Muscle layer of duodenum (tissue), 2 donors: ENCODE results near the gene HRH3.

Experiments
- H3K27ac ChIP-seq: one replicate; pipeline ENCODE4 v1.7.0; 2013; ENCODE audit warnings: mild to moderate bottlenecking, low read length
- H3K27me3 ChIP-seq: one replicate; pipeline ENCODE4 v1.7.0; 2013; ENCODE audit warnings: low read depth, mild to moderate bottlenecking, control low read depth, low read length
- H3K36me3 ChIP-seq, 2 donors: one replicate each; pipeline ENCODE4 v1.7.0; 2013; ENCODE audit warnings: low read length in 2 of 2, control low read depth in 1 of 2, mild to moderate bottlenecking in 1 of 2; ENCODE audit not compliant: insufficient read depth in 2 of 2, control insufficient read depth in 1 of 2
- H3K4me1 ChIP-seq, 2 donors: one replicate each; pipeline ENCODE4 v1.7.0; 2013; ENCODE audit warnings: low read length in 2 of 2, mild to moderate bottlenecking in 2 of 2, control low read depth in 1 of 2, moderate library complexity in 1 of 2; ENCODE audit not compliant: insufficient read depth in 2 of 2, control insufficient read depth in 1 of 2
- H3K4me3 ChIP-seq, 2 donors: one replicate each; pipeline ENCODE4 v1.7.0; 2013; ENCODE audit warnings: low read length in 2 of 2, low read depth in 1 of 2, mild to moderate bottlenecking in 1 of 2
- H3K9me3 ChIP-seq, 2 donors: one replicate each; pipeline ENCODE4 v1.7.0; 2013; ENCODE audit warnings: low read length in 2 of 2, control low read depth in 1 of 2, mild to moderate bottlenecking in 1 of 2; ENCODE audit not compliant: control insufficient read depth in 1 of 2
- donor health status: healthy.

The HRH3 gene

GRCh38 chr20:62211216-62211615 is 8.9 kb downstream of the HRH3 start:
- no peaks in the 10 kb centered on the region for H3K4me1 ChIP-seq
- no peaks in the 10 kb centered on the region for H3K9me3 ChIP-seq
- H3K27ac ChIP-seq, result no peak overlapping the region
- H3K27me3 ChIP-seq, result peaks cover 17% of the 10 kb centered on the region
- H3K36me3 ChIP-seq, result no peaks in the 10 kb centered on the region
- H3K4me3 ChIP-seq, result no peak overlapping the region

DNA sequence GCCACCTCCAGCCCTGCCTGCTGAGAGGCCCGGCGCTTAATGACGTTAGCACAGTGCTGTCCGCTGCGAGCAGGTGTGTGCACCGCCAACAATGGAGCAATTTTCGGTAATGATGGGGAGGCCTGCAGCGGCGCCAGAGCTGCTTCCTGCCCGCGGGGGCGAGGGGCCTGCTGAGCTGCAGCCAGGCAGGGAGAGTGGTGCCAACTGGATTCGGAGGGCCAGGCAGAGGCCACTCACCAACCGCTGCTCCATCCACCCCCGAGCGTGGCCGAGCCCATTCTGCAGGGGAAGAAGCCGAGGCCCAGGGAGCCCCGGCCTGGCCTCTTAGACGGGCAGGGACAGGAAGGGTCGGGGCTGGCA is 9.6 kb downstream of the HRH3 start:
- Histone ChIP-seq H3K36me3 (no peaks in the 10 kb centered on the region), H3K27me3 (peaks cover 17% of the 10 kb centered on the region), H3K9me3 (no peaks in the 10 kb centered on the region), H3K27ac (no peak overlapping the region), H3K4me3 (no peak overlapping the region), H3K4me1 (no peaks in the 10 kb centered on the region)

GRCh38 chr20:62209850-62210495 is 10.1 kb downstream of the HRH3 start:
- Histone ChIP-seq H3K27ac (no peak overlapping the region), H3K4me1 (no peaks in the 10 kb centered on the region), H3K36me3 (no peaks in the 10 kb centered on the region), H3K27me3 (peaks cover 17% of the 10 kb centered on the region), H3K4me3 (no peak overlapping the region), H3K9me3 (no peaks in the 10 kb centered on the region)

GRCh38 chr20:62208795-62209755 is 11.0 kb downstream of the HRH3 start:
- Histone ChIP-seq H3K36me3 (no peaks in the 10 kb centered on the region), H3K9me3 (no peaks in the 10 kb centered on the region), H3K4me1 (no peaks in the 10 kb centered on the region), H3K27me3 (peaks cover 14% of the 10 kb centered on the region), H3K4me3 (no peak overlapping the region), H3K27ac (no peak overlapping the region)

GRCh38 chr20:62208061-62208794 is 11.8 kb downstream of the HRH3 start:
- peaks cover 0 to 6% of the 10 kb centered on the region in 2 donors for H3K36me3 ChIP-seq
- peaks cover 14% of the 10 kb centered on the region for H3K27me3 ChIP-seq
- H3K27ac ChIP-seq, result no peak overlapping the region
- H3K4me1 ChIP-seq, result no peaks in the 10 kb centered on the region
- no peak overlapping the region for H3K4me3 ChIP-seq
- no peaks in the 10 kb centered on the region for H3K9me3 ChIP-seq

- H3K9me3 ChIP-seq, result no peaks in the 10 kb centered on the region
- H3K27me3 ChIP-seq, result peaks cover 7% of the 10 kb centered on the region
- H3K36me3 ChIP-seq, result peaks cover 0 to 17% of the 10 kb centered on the region in 2 donors
- no peak overlapping the region for H3K27ac ChIP-seq
- no peak overlapping the region for H3K4me3 ChIP-seq
- no peaks in the 10 kb centered on the region for H3K4me1 ChIP-seq
Observed at GRCh38 chr20:62206388-62206775, 13.7 kb downstream of the HRH3 start.

DNA sequence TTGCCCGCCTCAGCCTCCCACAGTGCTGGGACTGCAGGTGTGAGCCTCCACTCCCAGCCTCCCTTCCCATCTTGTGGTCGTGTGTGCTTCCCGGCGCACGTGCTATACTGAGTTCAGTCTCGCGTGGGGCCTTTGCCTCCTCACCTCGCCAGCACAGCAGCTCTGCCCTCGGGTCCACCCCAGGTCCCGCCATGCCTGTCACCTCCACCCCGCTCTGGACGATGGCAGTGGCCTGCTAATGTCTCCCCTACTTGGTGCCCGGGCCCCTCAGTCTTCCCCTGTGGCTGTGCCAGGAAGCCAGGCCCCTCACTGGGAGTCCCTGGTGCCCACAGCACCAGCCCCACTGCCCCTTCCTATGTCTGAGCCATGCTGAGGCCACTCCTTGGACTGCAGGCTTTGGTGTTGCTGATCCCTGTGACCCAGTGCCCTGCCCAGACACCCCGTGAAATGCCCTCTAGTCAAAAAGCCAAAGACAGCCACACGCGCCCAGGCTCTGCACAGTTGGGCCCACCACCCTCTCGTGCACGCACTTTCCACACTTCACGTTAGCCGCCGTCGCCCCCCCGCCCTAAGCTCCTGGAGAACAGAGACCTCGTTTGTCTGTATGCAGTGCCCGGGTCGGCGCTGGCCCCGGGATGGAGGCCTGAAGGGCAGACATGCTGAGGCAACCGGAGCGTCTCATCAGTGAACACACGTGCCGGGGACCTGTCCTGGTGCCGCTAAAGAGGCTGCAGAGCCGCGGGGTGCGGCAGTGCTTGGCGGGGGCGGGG is 14.3 kb downstream of the HRH3 start:
- Histone ChIP-seq H3K27me3 (peaks cover 5% of the 10 kb centered on the region), H3K9me3 (no peaks in the 10 kb centered on the region), H3K4me3 (no peak overlapping the region), H3K4me1 (no peaks in the 10 kb centered on the region), H3K36me3 (peaks cover under 1 to 23% of the 10 kb centered on the region in 2 donors), H3K27ac (no peak overlapping the region)

DNA sequence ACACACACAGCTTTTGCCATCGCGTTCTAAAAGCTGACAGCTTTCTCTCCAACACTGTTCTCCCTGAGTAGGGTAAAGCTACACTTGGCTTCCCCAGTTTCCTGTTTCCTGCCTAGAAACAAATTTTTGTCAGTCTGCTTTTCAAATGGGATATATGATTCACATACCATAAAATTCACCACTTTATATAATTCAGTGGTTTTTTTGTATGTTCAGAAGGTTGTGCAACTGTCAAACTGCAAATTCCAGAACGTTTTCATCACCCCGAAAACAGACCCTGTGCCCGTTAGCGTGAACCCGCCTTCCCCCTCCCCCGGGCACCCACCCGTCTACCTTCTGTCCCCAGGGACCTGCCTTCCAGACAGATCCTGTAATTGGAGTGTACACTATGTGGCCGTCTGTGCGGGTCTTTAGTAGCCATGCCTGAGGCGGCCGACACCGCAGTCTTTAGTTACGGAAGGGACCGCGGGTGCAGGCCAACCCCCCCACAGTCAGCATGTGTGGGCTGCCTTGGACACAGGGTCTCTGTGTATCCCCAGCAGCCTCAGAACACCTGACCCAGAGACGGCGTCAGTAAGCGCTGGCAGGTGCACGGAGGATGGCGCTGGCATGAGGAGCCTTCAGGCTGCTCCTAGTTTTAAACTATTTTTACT is 16.6 kb downstream of the HRH3 start:
- H3K27ac ChIP-seq, result no peak overlapping the region
- no peaks in the 10 kb centered on the region for H3K4me1 ChIP-seq
- H3K4me3 ChIP-seq, result no peak overlapping the region
- no peaks in the 10 kb centered on the region for H3K9me3 ChIP-seq
- H3K27me3 ChIP-seq, result peaks cover under 1% of the 10 kb centered on the region
- H3K36me3 ChIP-seq, result peaks cover 15 to 44% of the 10 kb centered on the region in 2 donors

- no peaks in the 10 kb centered on the region for H3K27me3 ChIP-seq
- H3K9me3 ChIP-seq, result no peaks in the 10 kb centered on the region
- H3K27ac ChIP-seq, result no peak overlapping the region
- no peak overlapping the region for H3K4me3 ChIP-seq
- no peaks in the 10 kb centered on the region for H3K4me1 ChIP-seq
- H3K36me3 ChIP-seq, result peaks cover 22 to 51% of the 10 kb centered on the region in 2 donors
Observed at GRCh38 chr20:62202676-62203377, 17.3 kb downstream of the HRH3 start.

- no peaks in the 10 kb centered on the region for H3K9me3 ChIP-seq
- H3K4me3 ChIP-seq, result no peak overlapping the region
- no peaks in the 10 kb centered on the region for H3K27me3 ChIP-seq
- no peak overlapping the region for H3K27ac ChIP-seq
- H3K4me1 ChIP-seq, result no peaks in the 10 kb centered on the region
- peaks cover 26 to 58% of the 10 kb centered on the region in 2 donors for H3K36me3 ChIP-seq
Observed at GRCh38 chr20:62202083-62202395, 18.0 kb downstream of the HRH3 start.
